GM12892 (cell line): Measurements from ENCODE around the gene NUBPL.

ENCODE experiments used
- POLR2A ChIP-seq: IDR thresholded peaks from 2 replicates; pipeline ENCODE4 v1.6.1; 2011; ENCODE audit warnings: low read depth, low read length, control low read depth
- TAF1 ChIP-seq: IDR thresholded peaks from 2 replicates; pipeline ENCODE4 v1.6.1; 2011; ENCODE audit warnings: low read depth, mild to moderate bottlenecking, control low read depth, low read length, borderline replicate concordance

GRCh38 chr14:31582836-31583452 lies 21.7 kb downstream of the NUBPL start:
- TF ChIP-seq TAF1, result no peak
- no peak for TF ChIP-seq POLR2A
